ENCODE results near the gene FMN1.

DNA sequence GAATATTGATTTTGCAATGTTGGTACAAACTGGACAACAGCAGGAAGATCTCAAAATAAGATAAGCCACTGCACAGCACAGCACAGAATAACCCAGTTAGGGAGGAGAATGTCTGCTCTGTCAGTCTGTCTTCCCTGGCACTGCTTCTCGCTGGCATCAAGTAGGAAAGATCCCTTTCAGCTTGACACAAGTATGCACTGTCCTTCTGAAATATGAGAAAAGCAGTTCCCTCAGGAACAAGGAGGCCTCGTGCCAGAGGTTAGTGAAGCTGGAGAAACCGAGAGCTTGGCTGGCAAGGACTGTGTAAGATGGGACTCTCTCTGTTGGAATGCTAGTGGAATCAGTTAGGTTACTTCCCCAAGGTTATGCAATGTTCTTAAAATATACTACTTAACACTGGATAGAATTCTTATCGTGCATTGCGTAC lies 59.1 kb downstream of the FMN1 start:
- TF ChIP-seq, protein P1, sequence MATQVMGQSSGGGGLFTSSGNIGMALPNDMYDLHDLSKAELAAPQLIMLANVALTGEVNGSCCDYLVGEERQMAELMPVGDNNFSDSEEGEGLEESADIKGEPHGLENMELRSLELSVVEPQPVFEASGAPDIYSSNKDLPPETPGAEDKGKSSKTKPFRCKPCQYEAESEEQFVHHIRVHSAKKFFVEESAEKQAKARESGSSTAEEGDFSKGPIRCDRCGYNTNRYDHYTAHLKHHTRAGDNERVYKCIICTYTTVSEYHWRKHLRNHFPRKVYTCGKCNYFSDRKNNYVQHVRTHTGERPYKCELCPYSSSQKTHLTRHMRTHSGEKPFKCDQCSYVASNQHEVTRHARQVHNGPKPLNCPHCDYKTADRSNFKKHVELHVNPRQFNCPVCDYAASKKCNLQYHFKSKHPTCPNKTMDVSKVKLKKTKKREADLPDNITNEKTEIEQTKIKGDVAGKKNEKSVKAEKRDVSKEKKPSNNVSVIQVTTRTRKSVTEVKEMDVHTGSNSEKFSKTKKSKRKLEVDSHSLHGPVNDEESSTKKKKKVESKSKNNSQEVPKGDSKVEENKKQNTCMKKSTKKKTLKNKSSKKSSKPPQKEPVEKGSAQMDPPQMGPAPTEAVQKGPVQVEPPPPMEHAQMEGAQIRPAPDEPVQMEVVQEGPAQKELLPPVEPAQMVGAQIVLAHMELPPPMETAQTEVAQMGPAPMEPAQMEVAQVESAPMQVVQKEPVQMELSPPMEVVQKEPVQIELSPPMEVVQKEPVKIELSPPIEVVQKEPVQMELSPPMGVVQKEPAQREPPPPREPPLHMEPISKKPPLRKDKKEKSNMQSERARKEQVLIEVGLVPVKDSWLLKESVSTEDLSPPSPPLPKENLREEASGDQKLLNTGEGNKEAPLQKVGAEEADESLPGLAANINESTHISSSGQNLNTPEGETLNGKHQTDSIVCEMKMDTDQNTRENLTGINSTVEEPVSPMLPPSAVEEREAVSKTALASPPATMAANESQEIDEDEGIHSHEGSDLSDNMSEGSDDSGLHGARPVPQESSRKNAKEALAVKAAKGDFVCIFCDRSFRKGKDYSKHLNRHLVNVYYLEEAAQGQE (IDR thresholded peaks at IDR 0.05; ENCODE audit: low read depth, low read length) = no peak
- TF ChIP-seq NFYB (IDR thresholded peaks at IDR 0.05; ENCODE audit: insufficient read depth, low read depth, low read length) (no peak), POLR2A (IDR thresholded peaks at IDR 0.05; ENCODE audit: low read depth, low read length) (no peak), SREBF1 (IDR thresholded peaks at IDR 0.05; ENCODE audit: low read length) (no peak), GABPA (IDR thresholded peaks at IDR 0.05; ENCODE audit: low read depth) (no peak), ZNF24 (IDR thresholded peaks at IDR 0.05) (no peak), EP300 (IDR thresholded peaks at IDR 0.05; ENCODE audit: borderline replicate concordance in 1 of 2, control insufficient read depth in 1 of 2, low read depth in 2 of 2, low read length in 2 of 2) (no peak), ZNF384 (IDR thresholded peaks at IDR 0.05; ENCODE audit: borderline replicate concordance, low read depth, low read length) (no peak), CREB1 (IDR thresholded peaks at IDR 0.05; ENCODE audit: low read depth) (no peak), RAD51 (IDR thresholded peaks at IDR 0.05) (no peak)
- TF ChIP-seq, protein P2, sequence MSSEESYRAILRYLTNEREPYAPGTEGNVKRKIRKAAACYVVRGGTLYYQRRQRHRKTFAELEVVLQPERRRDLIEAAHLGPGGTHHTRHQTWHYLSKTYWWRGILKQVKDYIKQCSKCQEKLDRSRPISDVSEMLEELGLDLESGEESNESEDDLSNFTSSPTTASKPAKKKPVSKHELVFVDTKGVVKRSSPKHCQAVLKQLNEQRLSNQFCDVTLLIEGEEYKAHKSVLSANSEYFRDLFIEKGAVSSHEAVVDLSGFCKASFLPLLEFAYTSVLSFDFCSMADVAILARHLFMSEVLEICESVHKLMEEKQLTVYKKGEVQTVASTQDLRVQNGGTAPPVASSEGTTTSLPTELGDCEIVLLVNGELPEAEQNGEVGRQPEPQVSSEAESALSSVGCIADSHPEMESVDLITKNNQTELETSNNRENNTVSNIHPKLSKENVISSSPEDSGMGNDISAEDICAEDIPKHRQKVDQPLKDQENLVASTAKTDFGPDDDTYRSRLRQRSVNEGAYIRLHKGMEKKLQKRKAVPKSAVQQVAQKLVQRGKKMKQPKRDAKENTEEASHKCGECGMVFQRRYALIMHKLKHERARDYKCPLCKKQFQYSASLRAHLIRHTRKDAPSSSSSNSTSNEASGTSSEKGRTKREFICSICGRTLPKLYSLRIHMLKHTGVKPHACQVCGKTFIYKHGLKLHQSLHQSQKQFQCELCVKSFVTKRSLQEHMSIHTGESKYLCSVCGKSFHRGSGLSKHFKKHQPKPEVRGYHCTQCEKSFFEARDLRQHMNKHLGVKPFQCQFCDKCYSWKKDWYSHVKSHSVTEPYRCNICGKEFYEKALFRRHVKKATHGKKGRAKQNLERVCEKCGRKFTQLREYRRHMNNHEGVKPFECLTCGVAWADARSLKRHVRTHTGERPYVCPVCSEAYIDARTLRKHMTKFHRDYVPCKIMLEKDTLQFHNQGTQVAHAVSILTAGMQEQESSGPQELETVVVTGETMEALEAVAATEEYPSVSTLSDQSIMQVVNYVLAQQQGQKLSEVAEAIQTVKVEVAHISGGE (CRISPR knock-in tag; IDR thresholded peaks at IDR 0.05) = no peak
- TF ChIP-seq, protein P3, sequence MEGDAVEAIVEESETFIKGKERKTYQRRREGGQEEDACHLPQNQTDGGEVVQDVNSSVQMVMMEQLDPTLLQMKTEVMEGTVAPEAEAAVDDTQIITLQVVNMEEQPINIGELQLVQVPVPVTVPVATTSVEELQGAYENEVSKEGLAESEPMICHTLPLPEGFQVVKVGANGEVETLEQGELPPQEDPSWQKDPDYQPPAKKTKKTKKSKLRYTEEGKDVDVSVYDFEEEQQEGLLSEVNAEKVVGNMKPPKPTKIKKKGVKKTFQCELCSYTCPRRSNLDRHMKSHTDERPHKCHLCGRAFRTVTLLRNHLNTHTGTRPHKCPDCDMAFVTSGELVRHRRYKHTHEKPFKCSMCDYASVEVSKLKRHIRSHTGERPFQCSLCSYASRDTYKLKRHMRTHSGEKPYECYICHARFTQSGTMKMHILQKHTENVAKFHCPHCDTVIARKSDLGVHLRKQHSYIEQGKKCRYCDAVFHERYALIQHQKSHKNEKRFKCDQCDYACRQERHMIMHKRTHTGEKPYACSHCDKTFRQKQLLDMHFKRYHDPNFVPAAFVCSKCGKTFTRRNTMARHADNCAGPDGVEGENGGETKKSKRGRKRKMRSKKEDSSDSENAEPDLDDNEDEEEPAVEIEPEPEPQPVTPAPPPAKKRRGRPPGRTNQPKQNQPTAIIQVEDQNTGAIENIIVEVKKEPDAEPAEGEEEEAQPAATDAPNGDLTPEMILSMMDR (IDR thresholded peaks at IDR 0.05 in 2 of 3, conservative IDR thresholded peaks at IDR 0.05 in 1 of 3; ENCODE audit: control insufficient read depth in 2 of 3, extremely low read depth in 1 of 3, insufficient read depth in 1 of 3, low read depth in 3 of 3, low read length in 3 of 3) = no peak
- TF ChIP-seq, protein P4, sequence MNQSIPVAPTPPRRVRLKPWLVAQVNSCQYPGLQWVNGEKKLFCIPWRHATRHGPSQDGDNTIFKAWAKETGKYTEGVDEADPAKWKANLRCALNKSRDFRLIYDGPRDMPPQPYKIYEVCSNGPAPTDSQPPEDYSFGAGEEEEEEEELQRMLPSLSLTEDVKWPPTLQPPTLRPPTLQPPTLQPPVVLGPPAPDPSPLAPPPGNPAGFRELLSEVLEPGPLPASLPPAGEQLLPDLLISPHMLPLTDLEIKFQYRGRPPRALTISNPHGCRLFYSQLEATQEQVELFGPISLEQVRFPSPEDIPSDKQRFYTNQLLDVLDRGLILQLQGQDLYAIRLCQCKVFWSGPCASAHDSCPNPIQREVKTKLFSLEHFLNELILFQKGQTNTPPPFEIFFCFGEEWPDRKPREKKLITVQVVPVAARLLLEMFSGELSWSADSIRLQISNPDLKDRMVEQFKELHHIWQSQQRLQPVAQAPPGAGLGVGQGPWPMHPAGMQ (IDR thresholded peaks at IDR 0.05; ENCODE audit: borderline replicate concordance) = no peak
- TF ChIP-seq, protein P5, sequence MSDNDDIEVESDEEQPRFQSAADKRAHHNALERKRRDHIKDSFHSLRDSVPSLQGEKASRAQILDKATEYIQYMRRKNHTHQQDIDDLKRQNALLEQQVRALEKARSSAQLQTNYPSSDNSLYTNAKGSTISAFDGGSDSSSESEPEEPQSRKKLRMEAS (IDR thresholded peaks at IDR 0.05; ENCODE audit: low read depth, low read length) = no peak

Measured in GM12878 (cell line).